Measurements from ENCODE around the gene IQSEC1. TPM values are rescaled to one million over a fixed set of nuclear protein-coding genes. Genes with fewer than 3 reads are reported as not detected.

IQSEC1 gene
- total RNA-seq (10 to 100 TPM; 23.9 to 39.1 (median 26.2) TPM), polyA plus RNA-seq (10 to 100 TPM in 1 of 3 donors, 1 to 10 TPM in 2; 2.5 to 20.7 (median 4.2) TPM)

DNA sequence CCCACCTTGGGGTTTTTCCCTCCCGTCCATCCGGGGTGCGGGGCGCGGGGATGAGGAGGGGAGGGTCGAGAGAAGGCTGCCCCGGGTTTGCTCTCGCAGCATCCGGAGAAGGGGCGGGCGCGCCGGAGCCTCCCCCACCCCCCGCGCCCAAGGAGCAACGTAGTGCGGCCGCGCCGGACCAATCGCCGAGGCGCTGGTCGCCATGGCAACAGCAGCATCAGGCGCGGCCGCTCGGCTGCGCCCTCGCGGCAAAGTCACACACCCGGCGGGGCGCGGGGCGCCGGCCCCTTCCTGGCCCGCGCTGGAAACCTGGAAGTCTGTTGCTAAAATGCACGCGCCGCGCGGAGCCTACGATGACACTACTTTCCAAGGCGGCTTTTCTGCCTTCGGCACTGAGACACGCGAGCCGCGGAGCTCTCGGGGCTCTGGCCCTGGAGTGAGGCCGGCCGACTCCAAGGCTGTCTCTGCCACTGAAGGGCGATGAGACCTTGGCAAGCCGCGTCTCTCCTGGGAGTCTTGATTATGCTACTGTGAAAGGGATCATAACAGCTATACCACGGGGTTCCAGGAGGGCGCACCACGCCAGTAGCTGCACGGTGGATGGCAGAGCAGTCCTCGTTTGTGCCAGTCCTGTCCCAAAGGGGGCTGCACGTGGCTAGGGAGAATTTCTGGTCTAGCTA is at the start of gene IQSEC1:
TSS of gene IQSEC1 (minus strand) at position 104 of the 680 bp plus-strand sequence. CDS start 415 bp downstream, outside the sequence.
- peak within 1 kb of the TSS in 2 of 4 donors; percentile 2 to 16 for H3K4me3 ChIP-seq
- peaks cover 19 to 60% (median 42%) of the 10 kb centered on the region in 3 donors for H3K27me3 ChIP-seq
- H3K27ac ChIP-seq: no peak within 1 kb of the TSS

DNA sequence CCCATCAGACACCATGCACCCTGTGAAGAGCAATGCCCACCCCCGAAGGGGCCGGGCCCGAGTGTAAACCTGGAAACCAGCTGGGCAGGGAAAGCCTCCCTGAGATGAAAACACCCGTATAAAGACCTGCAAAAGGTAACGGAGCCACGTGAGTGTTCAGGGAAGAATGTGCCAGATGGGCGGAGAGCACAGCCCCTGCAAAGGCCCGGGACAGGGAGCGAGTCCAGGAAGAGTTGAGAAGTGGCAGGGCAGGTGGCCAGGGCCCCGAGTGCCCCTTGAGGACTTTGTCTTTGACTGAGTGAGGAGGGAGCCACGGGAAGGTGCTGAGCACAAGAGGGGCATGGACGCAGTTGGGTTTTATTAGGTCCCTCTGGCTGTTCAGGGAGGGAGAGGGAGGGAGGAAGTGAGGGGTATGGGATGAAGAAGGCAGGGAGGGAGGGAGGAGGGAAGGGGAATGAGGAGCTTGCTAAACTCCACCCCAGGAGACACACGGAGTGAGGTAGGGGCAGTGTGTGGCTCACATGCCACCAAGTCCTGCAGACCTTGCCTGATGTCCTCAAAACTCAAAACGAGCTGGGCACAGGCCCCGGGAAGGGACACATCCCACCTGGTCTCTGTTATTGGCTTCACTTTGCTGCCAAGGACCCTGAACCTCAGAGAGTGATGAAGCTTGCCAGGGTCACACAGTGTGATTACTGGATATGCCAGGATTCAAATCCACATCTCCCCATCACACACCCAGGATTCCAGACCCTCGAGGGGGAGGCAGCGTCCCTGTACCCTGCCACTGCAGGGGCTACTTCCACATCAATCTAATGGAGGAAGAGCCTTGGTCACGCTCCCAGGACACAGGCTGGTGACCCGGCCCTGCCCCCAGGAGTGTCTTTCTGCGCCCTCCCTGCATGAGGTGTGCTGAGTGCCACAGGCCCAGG is 49.1 kb upstream of the IQSEC1 start:
- H3K9me3 ChIP-seq: no peaks in the 10 kb centered on the region
- no peaks in the 10 kb centered on the region for H3K36me3 ChIP-seq
- TF ChIP-seq POLR2AphosphoS5 (IDR thresholded peaks at IDR 0.05): no peak
- TF ChIP-seq EP300 (IDR thresholded peaks at IDR 0.05): no peak
- TF ChIP-seq POLR2A (IDR thresholded peaks at IDR 0.05): no peak
- TF ChIP-seq, protein P1, sequence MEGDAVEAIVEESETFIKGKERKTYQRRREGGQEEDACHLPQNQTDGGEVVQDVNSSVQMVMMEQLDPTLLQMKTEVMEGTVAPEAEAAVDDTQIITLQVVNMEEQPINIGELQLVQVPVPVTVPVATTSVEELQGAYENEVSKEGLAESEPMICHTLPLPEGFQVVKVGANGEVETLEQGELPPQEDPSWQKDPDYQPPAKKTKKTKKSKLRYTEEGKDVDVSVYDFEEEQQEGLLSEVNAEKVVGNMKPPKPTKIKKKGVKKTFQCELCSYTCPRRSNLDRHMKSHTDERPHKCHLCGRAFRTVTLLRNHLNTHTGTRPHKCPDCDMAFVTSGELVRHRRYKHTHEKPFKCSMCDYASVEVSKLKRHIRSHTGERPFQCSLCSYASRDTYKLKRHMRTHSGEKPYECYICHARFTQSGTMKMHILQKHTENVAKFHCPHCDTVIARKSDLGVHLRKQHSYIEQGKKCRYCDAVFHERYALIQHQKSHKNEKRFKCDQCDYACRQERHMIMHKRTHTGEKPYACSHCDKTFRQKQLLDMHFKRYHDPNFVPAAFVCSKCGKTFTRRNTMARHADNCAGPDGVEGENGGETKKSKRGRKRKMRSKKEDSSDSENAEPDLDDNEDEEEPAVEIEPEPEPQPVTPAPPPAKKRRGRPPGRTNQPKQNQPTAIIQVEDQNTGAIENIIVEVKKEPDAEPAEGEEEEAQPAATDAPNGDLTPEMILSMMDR (IDR thresholded peaks at IDR 0.05): no peak
- DNase-seq: peak; percentile 40
- intact Hi-C loops (cut with DNase I): no loop called here
- 41 to 67% methylated on average over 20 of the region's 20 CpGs for WGBS, 2 donors
- no peaks in the 10 kb centered on the region for H3K27me3 ChIP-seq
- H3K27ac ChIP-seq: no peak overlapping the region
- H3K4me1 ChIP-seq: no peaks in the 10 kb centered on the region
- no peak overlapping the region for H3K4me3 ChIP-seq

More for the DNA sequence above, at the start of gene IQSEC1:
- no peak for DNase-seq
- intact Hi-C loops (cut with DNase I): no loop called here
- no peaks in the 10 kb centered on the region for H3K36me3 ChIP-seq
- TF ChIP-seq EP300 (IDR thresholded peaks at IDR 0.05) (no peak), POLR2AphosphoS5 (IDR thresholded peaks at IDR 0.05) (no peak), POLR2A (IDR thresholded peaks at IDR 0.05) (no peak)
- TF ChIP-seq, protein P1 (IDR thresholded peaks at IDR 0.05): no peak
- H3K4me1 ChIP-seq: peaks cover 0 to 29% (median 27%) of the 10 kb centered on the region in 4 donors
- H3K9me3 ChIP-seq: no peaks in the 10 kb centered on the region
- WGBS, 2 donors: 7 to 13% methylated on average over 63 of the region's 63 CpGs

DNA sequence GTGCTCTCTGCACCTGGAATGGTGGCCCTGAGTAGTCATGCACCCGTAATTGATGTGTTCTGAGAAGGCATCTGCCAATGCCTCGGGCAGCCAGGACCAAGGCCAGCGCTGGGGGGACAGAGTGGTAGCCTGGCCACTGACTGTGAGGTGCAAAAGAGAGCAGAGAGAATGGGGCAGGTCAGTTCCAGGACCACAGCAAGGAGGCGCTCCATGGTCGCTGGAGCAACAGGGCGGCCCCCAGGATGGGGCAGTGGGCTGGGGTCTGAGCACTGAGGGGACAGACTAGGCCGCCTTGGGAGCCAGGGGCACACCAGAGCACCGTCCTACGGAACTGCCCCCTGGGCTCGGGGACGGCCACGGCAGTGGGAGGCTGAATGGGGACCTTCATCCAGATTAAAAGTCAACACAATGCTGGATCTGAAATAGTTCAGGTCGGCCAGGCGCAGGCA is 48.3 kb upstream of the IQSEC1 start:
- Histone ChIP-seq H3K36me3 (no peaks in the 10 kb centered on the region), H3K27me3 (no peaks in the 10 kb centered on the region), H3K4me3 (no peak overlapping the region), H3K9me3 (no peaks in the 10 kb centered on the region), H3K4me1 (no peaks in the 10 kb centered on the region), H3K27ac (no peak overlapping the region)
- DNase-seq: peak; percentile 22
- WGBS, 2 donors: 84 to 85% methylated on average over 14 of the region's 14 CpGs
- intact Hi-C loops (cut with DNase I): no loop called here
- TF ChIP-seq POLR2AphosphoS5 (IDR thresholded peaks at IDR 0.05) (no peak), POLR2A (IDR thresholded peaks at IDR 0.05) (no peak), EP300 (IDR thresholded peaks at IDR 0.05) (no peak)
- TF ChIP-seq, protein P1 (IDR thresholded peaks at IDR 0.05): no peak

DNA sequence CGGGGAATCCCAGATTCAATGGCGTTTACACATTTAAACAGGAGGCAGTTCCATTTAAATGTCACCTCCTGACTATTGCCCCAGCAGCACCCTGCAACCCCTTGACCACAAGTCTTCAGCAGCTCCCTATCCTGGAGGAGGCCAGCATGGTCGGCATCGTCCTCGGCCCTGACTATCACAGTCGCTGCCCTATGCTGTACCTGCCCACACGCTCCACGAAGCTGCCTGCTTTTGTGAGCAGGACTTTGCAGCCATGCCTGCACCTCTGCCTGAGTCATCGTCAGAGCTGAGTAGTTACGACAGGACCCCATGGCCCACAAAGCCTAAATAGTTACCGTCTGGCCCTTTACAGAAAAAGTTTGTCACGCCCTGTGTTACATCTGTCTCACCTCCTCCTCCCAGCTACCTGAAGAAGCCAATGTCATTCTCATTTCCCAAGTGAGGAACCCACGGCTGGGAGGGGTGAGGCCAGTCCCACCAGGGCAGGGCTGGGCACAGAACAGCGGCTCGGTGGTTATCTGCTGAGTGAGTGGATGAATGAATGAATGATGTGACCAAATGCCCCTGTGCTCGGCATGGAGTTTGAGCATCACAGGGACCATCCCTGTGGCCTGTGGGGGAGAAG is 47.8 kb upstream of the IQSEC1 start:
- H3K27ac ChIP-seq: no peak overlapping the region
- no peaks in the 10 kb centered on the region for H3K9me3 ChIP-seq
- WGBS, 2 donors: 88 to 90% methylated on average over 16 of the region's 16 CpGs
- peaks cover 0 to 2% (median 0%) of the 10 kb centered on the region in 3 donors for H3K27me3 ChIP-seq
- TF ChIP-seq, protein P1 (IDR thresholded peaks at IDR 0.05): no peak
- TF ChIP-seq POLR2AphosphoS5 (IDR thresholded peaks at IDR 0.05) (no peak), POLR2A (IDR thresholded peaks at IDR 0.05) (no peak), EP300 (IDR thresholded peaks at IDR 0.05) (no peak)
- no peak overlapping the region for H3K4me3 ChIP-seq
- DNase-seq: peak; percentile 44
- no peaks in the 10 kb centered on the region for H3K36me3 ChIP-seq
- H3K4me1 ChIP-seq: no peaks in the 10 kb centered on the region
- intact Hi-C loops (cut with DNase I): no loop called here

Data from sigmoid colon (tissue), 7 donors.